ENCODE measurements around the gene TGFBR3.

TGFBR3 gene

DNA sequence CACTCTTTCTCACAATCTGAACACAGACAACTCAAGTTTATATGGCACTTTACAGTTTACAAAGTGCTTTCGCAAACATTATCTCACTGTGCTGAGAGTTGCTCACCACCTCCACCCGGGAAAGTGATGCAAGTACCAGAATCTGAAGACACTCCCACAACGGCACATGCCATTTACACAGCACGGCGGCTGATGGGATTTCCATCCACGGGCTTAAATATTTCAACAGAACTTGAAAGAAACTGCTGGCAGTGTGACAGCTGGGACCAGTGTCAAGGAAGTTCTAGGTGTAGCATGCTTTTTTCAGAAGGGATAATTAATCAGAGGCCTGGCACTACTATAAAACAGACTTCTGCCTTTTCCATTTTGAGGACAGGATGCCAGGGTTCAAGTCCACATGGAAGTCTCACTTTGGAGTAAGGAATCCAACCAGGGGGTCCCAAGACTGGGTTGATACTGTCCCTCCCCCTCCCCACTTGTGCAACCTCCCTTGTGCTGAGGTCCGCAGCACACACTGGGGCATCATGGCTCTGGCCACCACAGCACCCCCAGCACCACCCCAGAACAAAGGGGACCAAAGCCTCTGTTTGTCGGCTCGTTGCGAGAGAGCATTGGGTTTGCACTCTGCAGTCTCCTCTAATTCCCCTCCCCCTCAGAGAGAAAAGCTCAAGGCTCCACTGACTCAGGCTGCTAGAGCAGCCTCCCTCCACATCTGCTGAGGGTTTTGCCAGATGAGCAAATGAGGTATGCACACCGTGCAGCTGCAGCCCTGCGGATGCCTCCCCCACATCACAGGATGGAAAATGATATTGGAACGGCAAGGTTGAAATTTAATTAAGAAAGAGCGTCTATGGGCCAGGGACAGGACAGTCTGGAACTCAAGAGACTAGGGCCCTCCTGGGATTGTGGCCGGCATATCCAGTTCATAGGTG is 154.9 kb downstream of the TGFBR3 start:
- peak; percentile 48 to 59 for ATAC-seq

DNA sequence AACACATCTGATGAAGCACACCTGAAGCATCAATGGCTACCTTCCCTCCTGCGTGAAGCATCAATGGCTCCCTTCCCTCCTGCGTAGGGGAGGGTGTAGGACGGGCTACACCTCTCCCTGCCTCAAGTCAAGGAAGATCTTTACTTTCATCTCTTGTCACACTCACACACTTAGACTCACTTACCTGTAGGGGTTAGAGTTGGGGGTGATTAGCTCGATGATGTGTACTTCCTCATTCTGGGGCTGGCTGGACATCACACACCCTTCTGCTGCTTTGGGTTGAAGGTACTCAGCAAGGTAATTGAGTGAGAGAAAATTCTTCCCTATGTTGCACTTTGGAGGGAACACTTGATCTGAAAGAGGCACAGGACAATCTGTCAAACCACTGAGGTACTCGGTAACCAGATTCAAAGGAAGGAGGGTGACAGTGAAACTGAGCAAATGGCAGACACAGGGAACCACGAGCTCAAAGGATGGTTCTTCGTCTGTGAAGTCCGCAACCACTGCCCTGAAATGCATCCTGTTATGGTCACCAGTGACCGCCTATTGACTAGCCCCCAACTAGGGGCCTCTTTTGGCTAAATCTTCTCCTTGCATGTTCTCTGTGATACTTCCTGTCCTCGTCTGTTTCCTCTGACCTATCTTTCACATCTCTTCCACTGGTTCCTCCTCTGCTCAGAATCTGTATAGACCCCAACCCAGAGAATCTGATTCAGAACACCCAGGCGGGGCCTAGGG is 156.2 kb downstream of the TGFBR3 start:
- no peak for ATAC-seq

DNA sequence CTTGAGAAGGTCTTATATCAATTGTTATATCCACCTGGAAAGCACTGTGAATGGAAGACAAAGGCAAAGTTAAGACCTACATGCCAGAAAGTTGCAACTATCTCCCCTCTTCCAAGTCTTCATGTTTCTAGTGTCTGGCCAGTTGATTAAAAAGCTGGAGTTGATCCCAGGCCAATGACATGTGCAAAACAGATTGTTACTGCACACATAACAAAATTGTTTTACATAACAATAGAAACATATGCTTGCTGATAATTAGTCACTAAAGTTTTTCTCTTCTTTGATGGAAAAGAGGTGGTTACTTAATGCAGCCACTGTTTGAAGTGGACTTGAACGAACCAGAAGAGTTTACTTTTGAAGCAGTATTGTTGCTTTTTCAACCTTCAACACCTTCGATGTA is 158.2 kb downstream of the TGFBR3 start:
- no peak for ATAC-seq

DNA sequence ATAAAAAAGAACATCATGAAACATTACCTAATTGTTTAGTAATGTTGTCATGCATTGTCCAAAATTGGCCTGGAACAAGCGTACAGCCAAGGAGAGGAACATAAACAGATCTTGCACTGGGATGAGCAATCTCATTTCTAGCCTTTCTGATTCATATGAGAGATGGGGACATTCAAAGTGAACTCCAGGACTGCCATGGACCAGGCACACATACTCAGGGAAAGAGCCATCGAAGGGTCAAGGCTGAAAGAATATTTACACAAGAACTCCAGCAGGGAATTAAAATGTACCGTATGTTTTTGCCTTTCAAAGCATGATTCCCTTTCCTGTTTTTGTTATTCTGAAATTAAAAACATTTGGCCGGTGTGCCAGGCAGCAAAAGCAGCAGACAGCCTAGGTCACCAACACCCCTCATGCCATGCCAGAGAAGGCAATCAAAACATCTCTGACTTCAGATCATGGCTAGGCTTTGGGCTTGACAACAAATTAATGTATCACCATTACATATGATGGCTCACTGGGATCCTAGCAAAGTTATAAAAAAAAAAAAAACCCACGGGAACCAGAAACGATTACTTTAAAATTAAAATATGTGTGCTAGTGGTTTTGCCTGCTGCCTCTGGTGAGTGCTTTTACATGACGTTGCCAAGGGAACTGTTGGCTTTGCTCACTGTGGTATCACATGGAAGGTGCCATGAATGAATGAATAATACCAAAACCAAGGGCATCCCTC is 159.8 kb downstream of the TGFBR3 start:
- ATAC-seq, result no peak

DNA sequence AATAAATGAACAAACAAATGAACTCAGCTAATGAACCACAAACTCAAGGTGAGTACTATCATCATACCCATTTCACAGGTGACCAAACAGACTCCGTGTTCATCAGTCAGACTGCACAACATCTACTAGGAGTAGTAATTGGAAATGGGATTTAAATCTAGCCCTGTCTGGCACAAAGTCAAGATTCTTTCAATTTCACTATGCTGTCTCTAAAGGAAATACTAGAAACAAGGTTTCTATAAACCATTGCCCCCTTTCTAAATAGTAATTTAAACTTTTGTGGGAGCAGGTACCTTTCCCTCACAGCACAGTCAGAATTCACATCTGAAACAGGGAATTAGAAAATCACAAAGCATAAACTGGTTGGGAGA is 160.3 kb downstream of the TGFBR3 start:
- ATAC-seq, result no peak

DNA sequence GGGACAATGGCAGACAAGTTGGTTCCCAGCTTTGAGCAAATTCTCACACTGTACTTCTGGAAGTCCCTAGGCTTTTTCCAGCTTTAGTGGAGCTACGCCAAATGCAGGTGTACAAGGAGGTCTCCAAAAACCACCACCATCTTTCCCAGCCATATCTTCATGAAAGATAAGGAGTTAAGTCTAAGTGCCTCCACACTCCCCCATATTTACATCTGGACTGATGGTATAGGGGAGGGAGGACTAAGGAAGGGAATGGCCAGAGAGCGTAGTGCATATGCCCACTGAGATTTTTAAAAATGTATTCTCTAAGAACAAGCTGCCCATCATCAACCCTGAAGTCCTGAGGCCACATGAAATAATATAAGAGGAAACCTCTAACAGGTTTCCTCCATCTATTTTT is 161.3 kb downstream of the TGFBR3 start:
- ATAC-seq, result no peak

DNA sequence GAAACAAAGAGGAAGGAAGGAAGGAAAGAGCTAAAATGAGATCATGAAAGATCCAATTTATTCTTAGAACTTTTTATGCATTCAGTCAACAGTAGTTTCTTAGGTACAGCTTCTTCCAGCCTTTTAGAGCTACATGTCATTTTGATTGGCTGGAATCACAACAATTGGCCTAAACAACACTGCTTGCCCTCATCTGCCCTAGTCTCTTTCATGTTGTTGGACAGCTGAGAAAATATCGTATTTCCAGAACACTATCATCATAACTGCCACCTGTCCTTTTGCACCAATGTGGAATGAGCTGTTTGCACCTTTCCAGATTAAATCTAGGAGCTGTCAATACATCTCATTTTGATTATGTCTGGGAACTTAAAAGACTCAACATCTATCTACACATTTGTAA is 161.7 kb downstream of the TGFBR3 start:
- no peak for ATAC-seq

DNA sequence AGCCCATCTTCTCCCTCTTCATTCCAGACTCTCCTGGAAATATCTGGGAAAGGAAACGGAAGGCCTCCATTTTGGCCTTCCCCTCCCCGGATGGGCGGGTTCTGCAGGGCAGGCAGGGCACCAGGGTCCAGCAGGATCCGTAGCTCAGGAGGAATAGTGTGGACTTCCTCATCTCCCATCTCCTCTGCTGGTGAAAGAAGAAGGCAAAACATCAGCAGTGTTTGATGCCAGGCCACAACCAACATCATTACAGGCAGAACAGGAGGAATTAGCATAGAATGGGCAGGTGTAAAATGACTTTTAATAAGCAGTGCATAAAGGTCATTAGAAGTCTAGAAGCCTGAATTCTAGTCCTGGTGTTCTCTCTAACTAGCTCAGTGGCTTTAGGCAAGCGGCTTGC is 165.9 kb downstream of the TGFBR3 start:
- no peak for ATAC-seq

DNA sequence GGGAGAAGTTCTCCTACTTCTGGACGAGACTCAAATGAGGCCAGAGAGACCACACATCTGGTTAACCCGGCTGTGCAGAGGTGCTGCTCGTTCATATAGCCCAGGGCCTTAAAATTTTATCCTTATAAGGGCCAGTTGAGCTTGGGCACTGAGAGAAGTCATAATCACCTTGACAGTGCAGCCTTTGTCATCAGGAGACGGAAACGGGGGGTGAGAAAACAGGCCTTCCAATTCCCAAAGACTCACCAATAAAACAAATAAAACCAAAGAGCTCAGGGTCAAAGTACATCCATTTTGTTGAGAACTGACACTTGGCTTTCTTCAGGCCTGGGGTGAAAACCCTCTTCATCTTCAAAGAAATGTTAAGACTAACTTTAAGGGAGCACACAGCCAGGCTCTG is 167.1 kb downstream of the TGFBR3 start:
- ATAC-seq, result no peak

DNA sequence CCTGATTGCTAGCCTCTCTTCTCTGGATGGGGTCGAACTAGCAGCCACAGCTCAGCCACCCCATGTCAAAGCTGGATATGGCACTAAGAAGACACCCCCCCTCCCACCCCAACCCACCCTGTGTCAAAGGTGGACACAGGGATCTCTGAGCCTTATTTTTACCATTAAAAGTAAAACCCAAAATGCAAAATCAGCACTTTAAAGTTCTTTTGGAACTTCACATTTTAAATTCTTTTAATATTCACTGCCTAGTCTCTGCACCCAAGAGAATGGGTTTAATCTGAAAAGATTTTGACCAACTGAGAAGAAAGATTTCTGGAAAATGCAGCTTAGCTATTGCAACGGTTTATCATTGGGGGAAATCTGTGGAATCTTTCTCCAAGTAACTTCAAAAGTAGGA is 167.6 kb downstream of the TGFBR3 start:
- no peak for ATAC-seq

DNA sequence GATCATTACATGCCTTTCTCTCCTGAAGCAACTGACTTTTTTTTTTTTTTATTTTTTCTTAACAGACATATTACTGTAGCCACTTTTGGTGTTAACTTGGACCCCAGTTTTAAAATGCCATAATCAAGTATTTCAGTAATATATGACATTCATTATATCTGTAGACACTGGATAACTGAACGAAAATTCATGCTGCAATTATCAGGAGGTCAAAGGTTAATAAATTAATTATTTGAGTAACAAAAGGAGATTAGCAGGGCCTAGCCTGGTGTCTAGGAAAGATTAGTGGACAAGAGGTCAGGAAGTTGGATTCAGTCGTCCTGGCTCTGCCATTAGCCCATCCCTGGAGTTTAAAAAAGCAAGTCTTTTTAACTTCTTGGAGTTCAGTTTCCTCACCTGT is 168.1 kb downstream of the TGFBR3 start:
- ATAC-seq, result no peak

DNA sequence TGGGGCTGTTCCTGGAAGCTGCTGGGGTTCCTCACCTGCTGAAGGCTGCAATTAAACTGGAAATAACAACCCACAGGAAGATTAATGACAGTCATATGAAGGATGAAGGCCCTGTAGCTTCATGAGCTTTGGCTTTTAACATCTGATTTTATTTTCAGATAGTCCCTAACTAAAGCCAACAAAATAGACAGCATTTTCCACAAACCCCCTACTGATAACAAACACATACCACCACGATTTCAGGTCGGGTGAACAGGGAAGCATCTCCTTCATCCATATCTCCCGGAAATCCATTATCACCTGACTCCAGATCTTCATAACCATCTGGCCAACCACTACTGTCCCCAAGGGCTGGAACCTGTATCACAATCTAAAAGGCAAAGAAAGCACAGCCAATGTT is 169.6 kb downstream of the TGFBR3 start:
- ATAC-seq, result no peak

DNA sequence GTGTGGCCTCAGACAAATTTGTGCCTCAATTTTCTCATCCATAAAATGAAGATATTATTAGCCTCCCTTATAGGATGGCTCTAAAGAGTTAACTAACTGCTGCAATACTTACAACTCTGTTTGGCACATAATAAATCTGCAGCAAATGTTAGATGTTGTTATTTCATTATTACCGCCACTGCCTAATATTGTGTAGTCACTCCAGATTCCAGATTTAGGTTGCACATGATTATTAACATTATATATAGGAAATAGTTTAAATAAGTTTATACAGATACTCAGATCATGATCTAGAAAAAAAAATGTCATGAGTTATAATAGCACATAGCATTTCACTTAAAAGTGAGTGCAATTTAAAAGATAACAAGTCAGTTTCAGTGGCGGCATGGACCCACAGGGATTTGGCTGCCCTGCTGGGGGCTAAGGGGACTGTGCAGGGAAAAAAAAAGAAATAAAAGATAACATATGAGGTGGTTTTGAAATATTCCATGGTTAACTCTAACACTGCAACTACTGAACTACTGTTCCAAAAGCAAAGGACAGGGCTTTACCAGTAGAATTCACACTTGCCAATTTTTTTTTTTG is 170.4 kb downstream of the TGFBR3 start:
- no peak for ATAC-seq

DNA sequence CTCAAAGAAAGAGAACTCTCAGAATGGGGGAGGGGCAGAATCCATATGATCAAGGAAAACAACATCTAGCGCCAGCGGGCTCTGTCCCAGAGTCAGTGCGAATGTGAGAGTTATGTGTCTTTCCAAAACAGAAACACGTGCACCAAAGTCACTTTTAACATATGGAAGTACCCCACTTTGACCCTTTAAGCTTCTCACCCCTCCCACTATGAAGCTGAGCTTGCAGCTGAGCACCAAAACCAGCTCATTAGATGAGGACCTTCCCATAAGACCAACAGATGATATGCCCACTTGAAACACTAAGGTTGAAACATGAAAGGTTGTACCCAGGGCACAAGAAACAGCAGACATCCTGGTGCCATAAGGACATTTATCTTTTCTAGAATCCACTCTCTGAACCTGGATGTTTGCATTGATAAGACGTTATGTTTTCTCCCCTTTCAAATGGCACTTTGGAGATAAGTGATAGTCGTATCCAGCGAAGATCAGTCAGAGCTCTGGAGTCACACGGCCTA is 171.0 kb downstream of the TGFBR3 start:
- no peak for ATAC-seq

DNA sequence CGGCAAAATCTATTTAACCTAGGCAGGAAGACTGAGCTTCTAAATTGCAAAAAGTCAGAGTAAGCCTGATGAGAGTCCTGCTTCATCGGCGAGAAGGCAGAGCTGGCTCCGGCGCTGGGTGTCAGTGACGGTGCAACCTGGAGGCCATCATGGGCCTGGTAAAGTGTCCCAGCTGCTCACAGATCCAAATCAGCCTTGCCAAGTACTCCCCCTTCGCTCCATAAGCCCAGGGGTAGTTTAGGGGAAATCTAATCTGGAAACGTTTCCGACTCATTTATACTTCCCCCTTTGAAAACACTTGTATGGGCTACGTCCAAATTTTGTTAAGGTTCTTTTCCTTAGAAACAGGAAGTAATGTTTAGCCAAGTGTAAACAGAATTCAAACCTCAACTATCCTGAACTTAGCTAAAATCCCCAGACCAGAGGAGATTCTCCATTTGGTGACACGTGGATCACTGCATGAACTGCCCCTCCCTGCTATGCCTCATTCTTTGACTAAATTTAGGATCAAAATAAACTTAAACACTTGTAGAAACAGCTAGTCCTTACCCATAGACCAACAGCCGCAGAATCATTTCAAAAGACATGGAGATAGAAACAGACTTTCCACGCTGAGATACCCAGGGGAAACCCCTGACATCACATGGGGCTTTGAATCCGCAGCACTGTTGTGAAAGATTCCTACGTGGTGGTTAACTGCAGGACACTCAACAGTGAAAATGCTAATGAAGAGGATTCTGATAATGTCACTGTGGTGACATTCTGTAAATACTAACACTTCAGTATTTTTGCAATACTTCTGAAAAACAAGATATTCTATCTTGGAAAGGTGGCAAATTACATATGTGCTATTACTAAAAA is 172.7 kb downstream of the TGFBR3 start:
- peak; percentile 60 to 91 for ATAC-seq

DNA sequence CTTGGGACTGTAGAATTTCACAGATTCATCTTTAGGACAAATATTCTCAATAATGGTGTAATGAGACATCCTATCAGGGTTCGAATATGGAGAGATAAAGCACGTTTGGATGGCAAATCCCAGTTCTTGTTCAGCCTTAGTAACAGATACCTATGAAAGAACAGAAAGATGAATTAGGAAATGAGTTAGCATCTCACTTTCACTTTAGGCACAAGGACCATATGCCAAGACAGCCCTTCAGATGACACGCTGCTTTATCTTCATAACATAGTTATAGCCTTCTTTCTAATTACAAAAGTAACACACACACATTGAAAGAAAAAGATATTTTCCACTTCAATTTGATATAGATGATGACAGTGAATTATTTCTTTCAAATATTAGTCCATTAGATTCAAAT is 173.6 kb downstream of the TGFBR3 start:
- ATAC-seq, result no peak

DNA sequence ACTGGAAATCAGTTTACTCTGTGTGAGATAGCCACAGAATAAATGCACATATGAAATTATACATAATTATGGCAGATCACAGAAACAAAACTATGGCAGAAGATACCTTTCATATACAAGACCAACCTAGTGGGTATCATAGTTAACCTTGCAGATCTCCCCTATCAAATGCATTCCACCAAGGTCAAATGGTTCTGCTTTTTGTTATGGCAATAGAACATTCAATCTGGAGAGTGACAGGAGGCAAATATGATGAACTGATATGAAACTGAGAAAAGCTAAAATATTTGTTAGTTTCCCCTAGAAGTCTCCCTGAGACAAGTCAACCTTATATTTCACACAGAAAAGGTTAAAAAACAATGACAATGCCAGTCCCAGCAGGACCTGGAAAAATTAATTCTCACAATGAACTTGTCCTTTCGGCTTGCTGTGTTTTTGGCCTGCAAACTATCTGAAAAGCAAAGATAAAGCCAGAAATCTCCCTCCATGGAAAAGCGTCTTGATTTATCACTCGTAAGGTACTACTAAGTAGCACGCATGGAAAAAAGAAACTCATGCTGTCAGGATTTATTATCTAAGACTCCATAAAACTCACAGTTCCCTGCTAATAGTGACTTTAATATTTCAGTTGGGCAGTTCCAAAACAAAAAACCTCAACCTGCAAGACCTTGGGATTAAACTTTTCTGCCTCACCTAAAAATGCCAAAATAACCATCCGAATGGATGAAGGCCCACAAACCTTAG is 174.3 kb downstream of the TGFBR3 start:
- ATAC-seq, result no peak

DNA sequence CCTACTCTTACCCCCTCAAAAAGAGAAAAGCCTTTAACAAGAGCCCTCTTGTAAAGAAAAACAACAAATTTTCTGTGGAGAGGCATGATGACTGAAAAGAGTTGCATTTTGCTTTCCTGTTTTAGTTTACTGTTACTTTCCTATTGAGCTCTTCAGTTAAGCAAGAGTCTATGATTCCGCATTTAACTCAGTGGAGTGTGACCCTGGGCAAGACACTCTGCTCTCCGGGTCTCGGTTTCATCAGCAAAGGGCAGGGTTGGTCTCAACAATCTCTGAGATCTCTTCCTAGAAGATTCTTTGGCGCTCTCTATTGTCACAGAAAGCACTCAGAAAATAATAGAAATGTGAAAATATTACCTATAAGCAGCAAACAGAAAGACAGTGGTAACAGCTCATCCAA is 175.7 kb downstream of the TGFBR3 start:
- no peak for ATAC-seq

DNA sequence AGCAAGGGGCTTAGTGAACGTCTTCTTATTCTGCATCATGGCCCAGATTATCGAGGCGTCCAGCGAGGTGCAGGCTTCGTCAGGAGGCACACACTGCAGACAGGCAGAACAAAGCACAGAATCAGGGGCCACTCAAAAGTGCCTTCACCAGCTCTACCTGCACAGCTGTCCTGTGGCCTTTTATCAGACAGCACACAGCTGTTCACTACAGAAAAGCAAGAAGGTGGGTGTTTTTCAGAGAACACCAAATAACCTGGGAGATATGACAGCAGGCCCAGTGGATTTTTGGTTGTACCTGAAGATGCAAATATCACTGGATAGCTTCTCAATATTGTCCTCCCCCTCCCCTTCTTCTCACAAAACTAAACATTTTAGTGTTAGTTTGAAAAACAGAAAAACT is 177.3 kb downstream of the TGFBR3 start:
- ATAC-seq, result no peak

DNA sequence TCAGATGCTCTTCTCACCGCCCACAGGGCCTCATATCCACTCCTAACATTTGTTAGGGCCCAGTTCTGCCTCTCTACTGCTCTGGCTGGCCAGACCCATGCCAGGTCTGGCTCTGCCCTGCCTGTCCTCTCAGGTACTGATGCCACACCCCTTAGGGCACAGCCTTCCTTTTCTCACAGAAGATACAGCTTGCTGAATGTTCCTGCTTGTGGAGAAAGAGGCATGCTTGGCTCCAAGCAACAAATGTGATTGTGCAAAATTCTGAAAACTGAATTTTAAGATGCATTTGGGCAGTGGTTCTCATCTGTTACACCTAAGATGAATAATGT is 178.1 kb downstream of the TGFBR3 start:
- no peak for ATAC-seq
